Fibroblast of lung (primary cell): Measurements from ENCODE around the gene EDNRA.

Source experiments
- CTCF ChIP-seq, 2 donors: IDR thresholded peaks in 1 of 2; conservative IDR thresholded peaks in 1 of 2; 1 replicate in 1 of 2; 2 replicates in 1 of 2; pipeline ENCODE4 v1.5.1; 2011 to 2012; ENCODE audit warnings: low read length in 2 of 2, control low read depth in 1 of 2, inconsistent platforms in 1 of 2, low read depth in 1 of 2, mild to moderate bottlenecking in 1 of 2
- EZH2 ChIP-seq: IDR thresholded peaks from 2 replicates; pipeline ENCODE4 v1.5.1; 2012; ENCODE audit warnings: low read length, control low read depth, mild to moderate bottlenecking; ENCODE audit errors: missing control alignments

GRCh38 chr4:147498031-147498660 lies 17.2 kb downstream of the EDNRA start:
- TF ChIP-seq CTCF (conservative IDR thresholded peaks at IDR 0.05 in 1 of 2, IDR thresholded peaks at IDR 0.05 in 1 of 2; ENCODE audit: low read depth in 1 of 2, low read length in 2 of 2), result no peak
- no peak for TF ChIP-seq EZH2
